ENCODE data around the gene EGFLAM. TPM values are rescaled to one million over a fixed set of nuclear protein-coding genes. Genes with fewer than 3 reads are reported as not detected.
A peak's percentile ranks its signal among the peaks of the same experiment; 100 is the strongest.

EGFLAM gene
- total RNA-seq, 1 experiment from 2014 or later = 9.3 TPM

- TF ChIP-seq CTCF (IDR thresholded peaks at IDR 0.05; ENCODE audit: unreplicated experiment) = no peak
- no peaks in the 10 kb centered on the region for H3K36me3 Mint-ChIP-seq (ENCODE audit: insufficient read depth, unreplicated experiment)
- no TSS peak for BruUV-seq (replicated peaks)
- DNase-seq (ENCODE audit: unreplicated experiment) = no peak
- peaks cover 43% of the 10 kb centered on the region for H3K27me3 Mint-ChIP-seq (ENCODE audit: insufficient read depth, unreplicated experiment)
- POLR2A ChIA-PET = no interaction called here
- H3K4me3 Mint-ChIP-seq (ENCODE audit: unreplicated experiment) = no peak overlapping the region
- H3K27ac Mint-ChIP-seq (ENCODE audit: low read depth, unreplicated experiment) = no peak overlapping the region
- CTCF ChIA-PET = interaction anchor here (0.7 kb wide), 1 partner anchor 433 kb away, joined by 3 read pairs; no protein-coding TSS in a partner anchor
- intact Hi-C loops (cut with micrococcal nuclease) = loop anchor here (2.0 kb wide), 1 partner anchor 139 kb away; no protein-coding TSS in a partner anchor
- peaks cover 6% of the 10 kb centered on the region for H3K4me1 Mint-ChIP-seq (ENCODE audit: insufficient read depth, unreplicated experiment)
- H3K9me3 Mint-ChIP-seq (ENCODE audit: unreplicated experiment) = no peaks in the 10 kb centered on the region
These were observed 145.7 kb downstream of the EGFLAM start for GRCh38 chr5:38403877-38404635.

- peak; percentile 60 for DNase-seq (ENCODE audit: unreplicated experiment)
- ChIA-PET POLR2A (no interaction called here), CTCF (interaction anchor here (0.6 to 1.6 kb wide), 3 partner anchors 22 to 434 kb away, joined by 3 to 11 read pairs (median 4); no protein-coding TSS in a partner anchor)
- H3K4me3 Mint-ChIP-seq (ENCODE audit: unreplicated experiment) = no peak overlapping the region
- no peaks in the 10 kb centered on the region for H3K9me3 Mint-ChIP-seq (ENCODE audit: unreplicated experiment)
- no TSS peak for BruUV-seq (replicated peaks)
- no peaks in the 10 kb centered on the region for H3K36me3 Mint-ChIP-seq (ENCODE audit: insufficient read depth, unreplicated experiment)
- TF ChIP-seq CTCF (IDR thresholded peaks at IDR 0.05; ENCODE audit: unreplicated experiment) = peak; percentile 13
- H3K27ac Mint-ChIP-seq (ENCODE audit: low read depth, unreplicated experiment) = no peak overlapping the region
- intact Hi-C loops (cut with micrococcal nuclease) = loop anchor here (2.0 kb wide), 1 partner anchor 140 kb away; no protein-coding TSS in a partner anchor
- peaks cover 6% of the 10 kb centered on the region for H3K4me1 Mint-ChIP-seq (ENCODE audit: insufficient read depth, unreplicated experiment)
- H3K27me3 Mint-ChIP-seq (ENCODE audit: insufficient read depth, unreplicated experiment) = peaks cover 38% of the 10 kb centered on the region
These were observed 146.4 kb downstream of the EGFLAM start for GRCh38 chr5:38404667-38405276.

GRCh38 chr5:38408446-38409198 is 150.3 kb downstream of the EGFLAM start:
- Mint-ChIP-seq H3K4me1 (ENCODE audit: insufficient read depth, unreplicated experiment) (peaks cover 1% of the 10 kb centered on the region), H3K27ac (ENCODE audit: low read depth, unreplicated experiment) (no peak overlapping the region), H3K4me3 (ENCODE audit: unreplicated experiment) (no peak overlapping the region), H3K27me3 (ENCODE audit: insufficient read depth, unreplicated experiment) (peaks cover 10% of the 10 kb centered on the region), H3K9me3 (ENCODE audit: unreplicated experiment) (no peaks in the 10 kb centered on the region), H3K36me3 (ENCODE audit: insufficient read depth, unreplicated experiment) (no peaks in the 10 kb centered on the region)
- DNase-seq (ENCODE audit: unreplicated experiment) = no peak
- POLR2A ChIA-PET = interaction anchor here (0.7 to 1.3 kb wide), 2 partner anchors 11 to 12 kb away, joined by 3 read pairs; no protein-coding TSS in a partner anchor
- CTCF ChIA-PET = interaction anchor here (0.6 to 1.1 kb wide), 2 partner anchors 12 to 1418 kb away, joined by 3 to 5 read pairs; no protein-coding TSS in a partner anchor
- no TSS peak for BruUV-seq (replicated peaks)
- TF ChIP-seq CTCF (IDR thresholded peaks at IDR 0.05; ENCODE audit: unreplicated experiment) = no peak
- intact Hi-C loops (cut with micrococcal nuclease) = no loop called here

Data from MCF 10A (cell line).